Epithelial cell of esophagus (primary cell): Measurements from ENCODE around the gene ANKRD44.

ENCODE experiments used
- DNase-seq: peaks from one replicate; pipeline ENCODE4 v3.0.0; 2010; ENCODE audit warnings: low read depth
- H3K4me3 ChIP-seq: 2 replicates; pipeline ENCODE4 v1.5.1; 2011; ENCODE audit warnings: mild to moderate bottlenecking, low read length, control low read depth
- CTCF ChIP-seq: IDR thresholded peaks from 2 replicates; pipeline ENCODE4 v1.5.1; 2011; ENCODE audit warnings: low read depth, mild to moderate bottlenecking, low read length, control low read depth, inconsistent platforms; ENCODE audit not compliant: insufficient read depth; ENCODE audit errors: missing control alignments

Gene ANKRD44

GRCh38 chr2:197273485-197273884 is 37.1 kb downstream of the ANKRD44 start:
- DNase-seq = no peak
- H3K4me3 ChIP-seq = no peak overlapping the region
- no peak for TF ChIP-seq CTCF

- H3K4me3 ChIP-seq = no peak overlapping the region
- no peak for DNase-seq
- no peak for TF ChIP-seq CTCF
Observed at GRCh38 chr2:197270601-197271000, 40.0 kb downstream of the ANKRD44 start.

- no peak for TF ChIP-seq CTCF
- peak; percentile 30 for DNase-seq
- H3K4me3 ChIP-seq = no peak overlapping the region
Observed at GRCh38 chr2:197269815-197270214, 40.8 kb downstream of the ANKRD44 start.

- DNase-seq = no peak
- TF ChIP-seq CTCF = no peak
Observed at GRCh38 chr2:197268786-197269584, 41.6 kb downstream of the ANKRD44 start.

GRCh38 chr2:197266477-197266876 is 44.1 kb downstream of the ANKRD44 start:
- no peak for DNase-seq
- TF ChIP-seq CTCF = no peak
- no peak overlapping the region for H3K4me3 ChIP-seq

More at GRCh38 chr2:197268786-197269584, 41.6 kb downstream of the ANKRD44 start:
- no peak overlapping the region for H3K4me3 ChIP-seq

GRCh38 chr2:197265924-197266323 is 44.7 kb downstream of the ANKRD44 start:
- DNase-seq = peak; percentile 36
- H3K4me3 ChIP-seq = no peak overlapping the region
- TF ChIP-seq CTCF = no peak

- DNase-seq = no peak
- H3K4me3 ChIP-seq = no peak overlapping the region
- TF ChIP-seq CTCF = no peak
Observed at GRCh38 chr2:197265036-197265435, 45.5 kb downstream of the ANKRD44 start.
